ENCODE data around the gene IQCK.

GRCh38 chr16:19700319-19700781, 17.7 kb upstream of the IQCK start:
- TF ChIP-seq POLR2A (IDR thresholded peaks at IDR 0.05) (no peak), CTCF (IDR thresholded peaks at IDR 0.05) (no peak)

Data from heart left ventricle (tissue), 13 donors.